HepG2 (cell line): ENCODE results near the gene ZFYVE27. TPM values are rescaled to one million over a fixed set of nuclear protein-coding genes. Genes with fewer than 3 reads are reported as not detected.

ENCODE experiments used
- ATAC-seq: fragments of 200-7000 bp; cut with Tn5 transposase; 3 replicates; pipeline ENCODE4 v1.9.1; 2020; ENCODE audit warnings: mild to moderate bottlenecking, moderate library complexity
- BruUV-seq: library from RNA; stranded (reverse); fragments of 400-500 nt; replicated peaks from 2 replicates; lab custom pipeline; 2021; lab: Mats Ljungman, UMichigan
- CTCF ChIA-PET: fragments of 300-600 bp; formaldehyde crosslinking; extraction: SDS; loops from one replicate; lab custom pipeline; 2021; ENCODE audit warnings: low total read pairs, inconsistent platforms, low intra/inter-chr PET ratio; lab: Yijun Ruan, JAX
- POLR2A ChIA-PET: fragments of 350-600 bp; sonication (Branson Sonifier 250); formaldehyde crosslinking; loops from one replicate; lab custom pipeline; 2020; ENCODE audit warnings: antibody characterized with exemption, inconsistent platforms; lab: Yijun Ruan, JAX
- DNase-seq: peaks from one replicate; pipeline ENCODE4 v3.0.0-alpha.2; 2015; ENCODE audit warnings: low spot score
- FAIRE-seq: peaks from 3 replicates; lab custom pipeline; 2011; peaks lifted over from hg19 to GRCh38; lab: Jason Lieb, UNC
- H2AFZ ChIP-seq: one replicate; pipeline ENCODE4 v1.6.1; 2011; ENCODE audit warnings: low read length, inconsistent platforms
- H3K27ac ChIP-seq: fragments of 300-600 bp; 3 replicates; pipeline ENCODE4 v1.8.0; 2011; ENCODE audit warnings: mixed run types, mild to moderate bottlenecking, mixed read lengths, low read length, inconsistent platforms; ENCODE audit not compliant: insufficient read depth; ENCODE audit errors: extremely low read length
- H3K27me3 ChIP-seq, 2 experiments: fragments of 200-600 bp in 1 of 2; 2 replicates in 1 of 2; 3 replicates in 1 of 2; pipeline versions ENCODE4 v1.6.0 to v1.8.0; 2011; ENCODE audit warnings: low read length in 2 of 2, mild to moderate bottlenecking in 2 of 2, moderate library complexity in 2 of 2, inconsistent platforms in 1 of 2; ENCODE audit not compliant: insufficient read depth in 2 of 2, control insufficient read depth in 1 of 2
- H3K36me3 ChIP-seq, 2 experiments: fragments of 200-600 bp in 1 of 2; replicated peaks in 1 of 2; 2 replicates in 1 of 2; 3 replicates in 1 of 2; pipeline versions ENCODE4 v1.5.1 to v1.8.0; 2011; ENCODE audit warnings: low read length in 2 of 2, inconsistent platforms in 1 of 2; ENCODE audit not compliant: insufficient read depth in 2 of 2, control insufficient read depth in 1 of 2
- H3K4me1 ChIP-seq: 2 replicates; pipeline ENCODE4 v1.5.1; 2012; ENCODE audit warnings: low read length, inconsistent platforms; ENCODE audit not compliant: insufficient read depth
- H3K4me2 ChIP-seq: 2 replicates; pipeline ENCODE4 v1.6.0; 2011; ENCODE audit warnings: low read depth, low read length, inconsistent platforms
- H3K4me3 ChIP-seq, 3 experiments: fragments of 200-600 bp in 1 of 3; sonication (generic), shearing (Covaris generic) in 1 of 3; replicated peaks in 1 of 3; 2 replicates each; pipeline ENCODE4 v1.5.1; 2011 to 2016; ENCODE audit warnings: low read length in 3 of 3, inconsistent platforms in 2 of 3, low read depth in 2 of 3, mild to moderate bottlenecking in 2 of 3, control low read depth in 1 of 3, mixed read lengths in 1 of 3; ENCODE audit not compliant: insufficient read depth in 1 of 3
- H3K79me2 ChIP-seq: one replicate; pipeline ENCODE4 v1.6.1; 2011; ENCODE audit warnings: low read length, inconsistent platforms; ENCODE audit not compliant: insufficient read depth
- H3K9ac ChIP-seq: 2 replicates; pipeline ENCODE4 v1.6.0; 2011; ENCODE audit warnings: mild to moderate bottlenecking, low read depth, low read length, inconsistent platforms; ENCODE audit not compliant: insufficient read depth
- H3K9me3 ChIP-seq: 2 replicates; pipeline ENCODE4 v1.5.1; 2012; ENCODE audit warnings: mild to moderate bottlenecking, low read length
- H4K20me1 ChIP-seq: 2 replicates; pipeline ENCODE4 v1.6.0; 2011; ENCODE audit warnings: inconsistent platforms, mild to moderate bottlenecking, low read length, moderate library complexity; ENCODE audit not compliant: insufficient read depth
- CHD2 ChIP-seq: IDR thresholded peaks from 2 replicates; pipeline ENCODE4 v1.6.1; 2011; ENCODE audit warnings: low read depth, low read length, improper control_type of control experiment
- GPN1 ChIP-seq: sonication (generic); formaldehyde crosslinking; IDR thresholded peaks from 2 replicates; pipeline ENCODE4 v1.5.1; 2020; ENCODE audit warnings: missing genetic modification reagents, borderline replicate concordance
- HMGA1 ChIP-seq: sonication (generic); formaldehyde crosslinking; conservative IDR thresholded peaks from 2 replicates; pipeline ENCODE4 v1.4.0; 2020; ENCODE audit warnings: missing genetic modification reagents
- HNF4A ChIP-seq: sonication (generic); formaldehyde crosslinking; IDR thresholded peaks from 2 replicates; pipeline ENCODE4 v1.4.0; 2020; ENCODE audit warnings: missing genetic modification reagents
- HNF4G ChIP-seq, 2 experiments: sonication (generic) in 1 of 2; formaldehyde crosslinking in 1 of 2; IDR thresholded peaks; 2 replicates each; pipeline versions ENCODE4 v1.4.0 to v1.6.1; 2011 to 2020; ENCODE audit warnings: borderline replicate concordance in 2 of 2, low read depth in 2 of 2, mild to moderate bottlenecking in 2 of 2, low read length in 1 of 2, missing genetic modification reagents in 1 of 2, moderate library complexity in 1 of 2
- MTA1 ChIP-seq: sonication (generic); formaldehyde crosslinking; IDR thresholded peaks from 2 replicates; pipeline ENCODE4 v1.4.0; 2020; ENCODE audit warnings: missing genetic modification reagents, mild to moderate bottlenecking, borderline replicate concordance
- ZNF672 ChIP-seq: sonication (generic); formaldehyde crosslinking; IDR thresholded peaks from 2 replicates; pipeline ENCODE4 v1.8.1; 2022; ENCODE audit warnings: missing genetic modification reagents
- ZNF878 ChIP-seq: sonication (generic); formaldehyde crosslinking; IDR thresholded peaks from 2 replicates; pipeline ENCODE4 v1.8.1; 2023; ENCODE audit warnings: mild to moderate bottlenecking, missing genetic modification reagents, moderate library complexity
- WGBS: methylation state at CpG from one replicate; pipeline ENCODE4 v1.1.6; 2017; ENCODE audit warnings: low lambda C conversion rate; 5-methylcytosine and 5-hydroxymethylcytosine counted together
- in situ Hi-C: cut with HindIII; loops from 2 replicates; pipeline ENCODE4 v1.10.0; 2017; ENCODE audit warnings: low pct_unique_long_range_greater_than_20kb; ENCODE audit not compliant: extremely low pct_ligation_motif_present
- intact Hi-C: fragments of 100-400 bp; cut with micrococcal nuclease; formaldehyde crosslinking; loops from one replicate; pipeline ENCODE4 v1.10.0; 2022; ENCODE audit not compliant: unreplicated experiment
- polyA plus RNA-seq, 8 experiments: library from polyadenylated mRNA; depleted of rRNA in 3 of 8; stranded (reverse) in 7 of 8; unstranded in 1 of 8; fragments of >200 nt; fragmentation: Illumina TruSeq in 4 of 8; extraction: Trizol in 4 of 8; gene quantifications; 2 replicates each; pipeline versions ENCODE4 v1.2.1 to v1.2.3, GENCODE V29; 2011 to 2016; ENCODE audit warnings: low read depth in 4 of 8, missing spikeins in 1 of 8, mixed read lengths in 1 of 8; ENCODE audit not compliant: insufficient read depth in 1 of 8
- total RNA-seq, 5 experiments: library from RNA; depleted of rRNA; stranded (reverse); fragments of >200 nt; fragmentation: Illumina TruSeq; extraction: Trizol; gene quantifications; 2 replicates each; pipeline ENCODE4 v1.2.3, GENCODE V29; 2016; ENCODE audit warnings: low read depth in 1 of 5
- TF ChIP-seq, protein P1 (sequence below): sonication (generic); formaldehyde crosslinking; IDR thresholded peaks from 2 replicates; pipeline ENCODE4 v1.8.0; 2022; ENCODE audit warnings: missing genetic modification reagents, mild to moderate bottlenecking, borderline replicate concordance
- TF ChIP-seq, protein P2 (sequence below): sonication (generic); formaldehyde crosslinking; IDR thresholded peaks from 2 replicates; pipeline ENCODE4 v1.4.0; 2020; ENCODE audit warnings: missing genetic modification reagents
- TF ChIP-seq, protein P3 (sequence below): sonication (generic); formaldehyde crosslinking; IDR thresholded peaks from 2 replicates; pipeline ENCODE4 v1.8.1; 2022; ENCODE audit warnings: low read depth, mild to moderate bottlenecking, missing genetic modification reagents

The ZFYVE27 gene
- total and polyA plus RNA-seq, 2 of the 13 experiments (the other 11 are each of a cell fraction or from before 2014, with no cell fraction given) = 19.7 to 20.5 TPM

DNA sequence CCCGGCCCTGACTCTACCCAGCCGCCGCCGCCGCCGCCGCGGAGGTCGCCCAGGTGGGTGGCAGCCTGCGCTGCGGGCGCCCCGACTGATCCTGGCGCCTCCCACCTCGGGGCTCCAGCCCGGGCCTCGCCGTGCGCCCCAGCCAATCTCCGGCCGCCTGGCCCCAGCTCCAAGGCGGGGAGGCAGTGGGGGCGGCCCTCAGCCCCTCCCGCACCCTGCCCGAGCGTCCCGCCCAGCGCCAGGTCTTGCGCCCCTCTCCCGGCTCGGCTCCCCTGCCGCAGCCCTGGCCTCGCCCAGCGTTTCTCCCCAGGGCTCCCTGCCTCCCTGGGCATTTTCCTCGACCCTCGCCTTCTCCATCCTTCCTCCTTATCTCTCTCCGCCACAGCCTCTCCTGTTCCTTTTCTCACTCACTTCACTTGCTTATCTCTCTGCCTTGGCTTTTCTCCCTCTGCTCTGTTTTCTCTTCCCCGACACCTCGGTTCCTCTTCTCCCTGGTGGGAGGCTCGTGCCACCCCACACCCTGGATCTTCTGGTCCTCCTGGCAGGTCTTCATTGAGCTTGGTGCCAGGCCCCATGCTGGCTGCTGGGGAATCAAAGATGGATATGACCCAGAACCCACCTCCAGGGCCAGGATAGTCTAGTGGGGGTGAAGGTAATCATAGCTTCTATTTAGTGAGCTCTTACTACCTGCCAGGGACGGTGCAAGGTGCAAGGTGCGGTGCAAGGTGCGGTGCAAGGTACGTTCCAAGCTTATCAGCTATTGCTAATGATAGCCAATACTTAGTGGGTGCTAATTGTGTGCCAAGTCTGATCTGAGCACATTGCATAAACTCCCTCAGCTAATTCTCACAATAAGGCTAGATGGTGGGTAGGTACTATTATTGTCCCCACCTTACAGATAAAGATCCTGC is 35.2 kb downstream of the ZFYVE27 start, which contains the start of gene SFRP5:
SFRP5 (minus strand) TSS at position 87 of the 911 bp plus-strand sequence. CDS start 166 bp downstream, outside the sequence.
- BruUV-seq = no TSS peak
- H3K4me1 ChIP-seq = peaks cover 52% of the 10 kb centered on the region
- H3K4me2 ChIP-seq = peak within 1 kb of the TSS; percentile 81
- ChIA-PET CTCF (no interaction called here), POLR2A (no interaction called here)
- H3K4me3 ChIP-seq = peak within 1 kb of the TSS in 2 of 3 experiments; percentile 47 to 61; a peak in 3 of 6 replicates
- H2AFZ ChIP-seq = no peak within 1 kb of the TSS
- no peaks in the 10 kb centered on the region for H3K36me3 ChIP-seq
- peaks cover 6 to 30% of the 10 kb centered on the region in 2 experiments for H3K27me3 ChIP-seq
- H3K27ac ChIP-seq = no peak within 1 kb of the TSS
- 28% methylated on average over 17 of the region's 44 CpGs for WGBS
- H4K20me1 ChIP-seq = no peaks in the 10 kb centered on the region
- in situ Hi-C loops = no loop called here
- DNase-seq (no peak), ATAC-seq (no peak), FAIRE-seq (no peak)
- H3K79me2 ChIP-seq = no peaks in the 10 kb centered on the region
- no peaks in the 10 kb centered on the region for H3K9me3 ChIP-seq
- intact Hi-C loops = no loop called here
- no peak for TF ChIP-seq MTA1 (CRISPR knock-in tag)
- TF ChIP-seq, protein P1, sequence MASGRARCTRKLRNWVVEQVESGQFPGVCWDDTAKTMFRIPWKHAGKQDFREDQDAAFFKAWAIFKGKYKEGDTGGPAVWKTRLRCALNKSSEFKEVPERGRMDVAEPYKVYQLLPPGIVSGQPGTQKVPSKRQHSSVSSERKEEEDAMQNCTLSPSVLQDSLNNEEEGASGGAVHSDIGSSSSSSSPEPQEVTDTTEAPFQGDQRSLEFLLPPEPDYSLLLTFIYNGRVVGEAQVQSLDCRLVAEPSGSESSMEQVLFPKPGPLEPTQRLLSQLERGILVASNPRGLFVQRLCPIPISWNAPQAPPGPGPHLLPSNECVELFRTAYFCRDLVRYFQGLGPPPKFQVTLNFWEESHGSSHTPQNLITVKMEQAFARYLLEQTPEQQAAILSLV (CRISPR knock-in tag) = no peak
- TF ChIP-seq HMGA1 = no peak
- no peak for TF ChIP-seq GPN1 (CRISPR knock-in tag)
- no peak for TF ChIP-seq ZNF878 (CRISPR knock-in tag)
- TF ChIP-seq HNF4G (IDR thresholded peaks at IDR 0.05; ENCODE audit: borderline replicate concordance, low read depth, low read length) = 0 out of 2 replicates have a peak, but pooled peaks have one; percentile 23
- TF ChIP-seq HNF4G (CRISPR knock-in tag; IDR thresholded peaks at IDR 0.05; ENCODE audit: borderline replicate concordance, low read depth) = no peak
- TF ChIP-seq, protein P2, sequence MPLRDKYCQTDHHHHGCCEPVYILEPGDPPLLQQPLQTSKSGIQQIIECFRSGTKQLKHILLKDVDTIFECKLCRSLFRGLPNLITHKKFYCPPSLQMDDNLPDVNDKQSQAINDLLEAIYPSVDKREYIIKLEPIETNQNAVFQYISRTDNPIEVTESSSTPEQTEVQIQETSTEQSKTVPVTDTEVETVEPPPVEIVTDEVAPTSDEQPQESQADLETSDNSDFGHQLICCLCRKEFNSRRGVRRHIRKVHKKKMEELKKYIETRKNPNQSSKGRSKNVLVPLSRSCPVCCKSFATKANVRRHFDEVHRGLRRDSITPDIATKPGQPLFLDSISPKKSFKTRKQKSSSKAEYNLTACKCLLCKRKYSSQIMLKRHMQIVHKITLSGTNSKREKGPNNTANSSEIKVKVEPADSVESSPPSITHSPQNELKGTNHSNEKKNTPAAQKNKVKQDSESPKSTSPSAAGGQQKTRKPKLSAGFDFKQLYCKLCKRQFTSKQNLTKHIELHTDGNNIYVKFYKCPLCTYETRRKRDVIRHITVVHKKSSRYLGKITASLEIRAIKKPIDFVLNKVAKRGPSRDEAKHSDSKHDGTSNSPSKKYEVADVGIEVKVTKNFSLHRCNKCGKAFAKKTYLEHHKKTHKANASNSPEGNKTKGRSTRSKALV (CRISPR knock-in tag) = peak; percentile 58; the same call in 1 of the 2 replicates
- TF ChIP-seq HNF4A (CRISPR knock-in tag) = peak; percentile 13; the same call in 1 of the 2 replicates
- TF ChIP-seq ZNF672 (CRISPR knock-in tag) = no peak
- no peak for TF ChIP-seq CHD2
- TF ChIP-seq, protein P3, sequence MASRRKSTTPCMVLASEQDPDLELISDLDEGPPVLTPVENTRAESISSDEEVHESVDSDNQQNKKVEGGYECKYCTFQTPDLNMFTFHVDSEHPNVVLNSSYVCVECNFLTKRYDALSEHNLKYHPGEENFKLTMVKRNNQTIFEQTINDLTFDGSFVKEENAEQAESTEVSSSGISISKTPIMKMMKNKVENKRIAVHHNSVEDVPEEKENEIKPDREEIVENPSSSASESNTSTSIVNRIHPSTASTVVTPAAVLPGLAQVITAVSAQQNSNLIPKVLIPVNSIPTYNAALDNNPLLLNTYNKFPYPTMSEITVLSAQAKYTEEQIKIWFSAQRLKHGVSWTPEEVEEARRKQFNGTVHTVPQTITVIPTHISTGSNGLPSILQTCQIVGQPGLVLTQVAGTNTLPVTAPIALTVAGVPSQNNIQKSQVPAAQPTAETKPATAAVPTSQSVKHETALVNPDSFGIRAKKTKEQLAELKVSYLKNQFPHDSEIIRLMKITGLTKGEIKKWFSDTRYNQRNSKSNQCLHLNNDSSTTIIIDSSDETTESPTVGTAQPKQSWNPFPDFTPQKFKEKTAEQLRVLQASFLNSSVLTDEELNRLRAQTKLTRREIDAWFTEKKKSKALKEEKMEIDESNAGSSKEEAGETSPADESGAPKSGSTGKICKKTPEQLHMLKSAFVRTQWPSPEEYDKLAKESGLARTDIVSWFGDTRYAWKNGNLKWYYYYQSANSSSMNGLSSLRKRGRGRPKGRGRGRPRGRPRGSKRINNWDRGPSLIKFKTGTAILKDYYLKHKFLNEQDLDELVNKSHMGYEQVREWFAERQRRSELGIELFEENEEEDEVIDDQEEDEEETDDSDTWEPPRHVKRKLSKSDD = no peak
- no peak within 1 kb of the TSS for H3K9ac ChIP-seq
